ENCODE data around the gene CHPT1.
A peak's percentile ranks its signal among the peaks of the same experiment; 100 is the strongest.
"Not testable (repeated sequence)": the region's sequence is repeated elsewhere in the genome, so short reads cannot be mapped to it uniquely, and the experiment has no call there.

The CHPT1 gene

DNA sequence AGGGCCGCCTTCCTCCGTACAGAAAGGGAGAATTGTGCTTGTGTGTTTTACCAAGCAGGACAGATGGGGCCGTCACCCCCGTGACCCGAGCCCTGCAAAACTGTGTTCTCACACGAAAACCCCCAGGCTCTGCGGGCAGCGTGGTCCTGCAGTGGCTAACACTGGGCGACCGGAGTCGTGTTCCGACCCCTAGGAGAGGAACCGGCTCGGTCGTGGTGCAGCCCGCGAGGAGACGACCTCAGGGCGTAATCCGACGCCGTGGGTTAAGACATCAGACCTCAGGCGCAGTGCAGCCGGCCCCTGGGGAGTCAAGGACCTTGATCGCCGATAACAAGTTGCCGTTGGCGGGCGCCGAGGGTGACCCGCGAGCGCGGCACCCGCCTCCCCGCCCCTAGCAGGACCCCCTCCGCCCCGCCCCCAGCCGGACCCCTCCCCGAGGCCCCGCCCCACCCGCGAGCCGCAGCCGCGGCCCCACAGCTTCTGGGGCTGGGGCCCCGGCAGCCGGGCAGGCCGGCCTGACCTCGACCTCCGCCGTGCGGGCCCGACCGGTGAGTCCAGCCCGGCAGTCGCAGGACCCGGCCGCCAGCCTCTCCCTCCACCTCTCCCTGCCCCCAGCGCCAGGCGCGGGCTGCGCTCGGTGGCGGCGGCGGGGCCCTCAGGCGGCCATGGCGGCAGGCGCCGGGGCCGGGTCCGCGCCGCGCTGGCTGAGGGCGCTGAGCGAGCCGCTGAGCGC is at the start of gene CHPT1:
TSS of gene CHPT1 (plus strand) at position 444 of the 733 bp plus-strand sequence. CDS start at position 666, 222 bp downstream.
- peak; percentile 29 to 56 for DNase-seq

DNA sequence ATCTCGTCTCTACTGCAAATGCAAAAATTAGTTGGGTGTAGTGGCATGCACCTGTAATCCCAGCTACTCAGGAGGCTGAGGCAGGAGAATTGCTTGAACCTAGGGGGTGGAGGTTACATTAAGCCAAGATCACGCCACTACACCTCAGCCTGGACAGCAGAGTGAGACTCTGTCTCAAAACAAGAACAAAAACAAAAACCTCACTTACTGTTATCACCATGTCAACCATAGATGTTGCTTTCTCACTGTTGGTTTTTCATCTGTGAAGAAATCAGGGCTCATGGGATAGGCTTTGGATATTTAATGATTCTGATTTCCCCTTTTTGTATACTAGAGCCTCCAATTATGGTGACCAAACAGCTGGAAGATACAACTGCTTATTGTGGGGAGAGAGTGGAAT is 49.7 kb upstream of the CHPT1 start:
- DNase-seq = no peak

GRCh38 chr12:101648195-101648594 is 49.2 kb upstream of the CHPT1 start:
- no peak for DNase-seq

GRCh38 chr12:101650346-101651117 is 46.9 kb upstream of the CHPT1 start:
- no peak for DNase-seq

DNA sequence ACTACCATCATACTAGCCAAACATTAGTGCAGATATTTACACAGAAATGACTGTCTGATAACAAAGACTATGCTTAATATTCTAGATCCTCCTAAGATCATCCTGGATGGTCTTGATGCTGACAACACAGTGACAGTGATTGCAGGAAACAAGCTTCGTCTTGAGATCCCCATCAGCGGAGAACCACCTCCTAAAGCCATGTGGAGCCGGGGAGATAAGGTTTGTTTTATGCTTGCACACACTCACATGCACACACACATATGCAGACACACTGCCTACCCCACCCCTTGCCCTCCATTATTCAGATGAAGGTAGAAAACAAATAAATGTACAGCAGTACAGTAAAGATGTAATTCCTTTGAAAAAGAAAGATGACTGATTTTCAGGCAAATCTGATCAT is 44.4 kb upstream of the CHPT1 start:
- no peak for DNase-seq

- no peak for DNase-seq
These were observed 43.9 kb upstream of the CHPT1 start for GRCh38 chr12:101653503-101653902.

DNA sequence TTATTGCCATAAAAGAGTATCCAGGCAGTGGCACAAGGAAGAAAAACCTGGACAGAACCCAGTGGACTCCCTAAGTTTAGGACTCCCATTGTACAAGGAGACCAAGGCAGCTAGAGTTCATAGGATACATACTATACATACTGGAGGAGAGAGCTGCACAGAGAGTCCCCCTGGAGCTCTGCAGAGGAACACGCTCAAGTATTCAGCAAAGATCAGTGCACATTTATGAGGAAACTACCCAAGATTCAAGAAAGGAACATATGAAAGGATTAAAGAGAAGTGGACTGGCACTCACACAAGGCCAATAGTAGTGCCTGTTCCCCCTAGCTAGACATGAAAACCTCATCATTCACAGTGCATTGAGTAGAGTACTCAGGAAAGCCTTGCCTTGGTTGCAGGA is 43.0 kb upstream of the CHPT1 start:
- DNase-seq = no peak

GRCh38 chr12:101655393-101655792 is 42.0 kb upstream of the CHPT1 start:
- DNase-seq = no peak

DNA sequence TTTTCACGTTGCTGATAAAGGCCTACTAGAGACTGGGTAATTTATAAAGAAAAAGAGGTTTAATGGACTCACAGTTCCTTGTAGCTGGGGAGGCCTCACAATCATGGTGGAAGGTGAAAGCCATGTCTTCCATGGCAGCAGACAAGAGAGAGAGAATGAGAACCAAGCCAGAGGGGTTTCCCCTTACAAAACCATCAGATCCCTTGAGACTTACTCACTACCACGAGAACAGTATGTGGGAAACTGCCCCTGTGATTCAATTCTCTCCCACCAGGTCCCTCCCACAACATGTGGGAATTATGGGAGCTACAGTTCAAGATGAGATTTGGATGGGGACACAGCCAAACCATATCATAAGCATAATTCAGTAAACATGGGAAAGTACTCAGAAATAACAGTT is 36.8 kb upstream of the CHPT1 start:
- DNase-seq = not testable (repeated sequence)

DNA sequence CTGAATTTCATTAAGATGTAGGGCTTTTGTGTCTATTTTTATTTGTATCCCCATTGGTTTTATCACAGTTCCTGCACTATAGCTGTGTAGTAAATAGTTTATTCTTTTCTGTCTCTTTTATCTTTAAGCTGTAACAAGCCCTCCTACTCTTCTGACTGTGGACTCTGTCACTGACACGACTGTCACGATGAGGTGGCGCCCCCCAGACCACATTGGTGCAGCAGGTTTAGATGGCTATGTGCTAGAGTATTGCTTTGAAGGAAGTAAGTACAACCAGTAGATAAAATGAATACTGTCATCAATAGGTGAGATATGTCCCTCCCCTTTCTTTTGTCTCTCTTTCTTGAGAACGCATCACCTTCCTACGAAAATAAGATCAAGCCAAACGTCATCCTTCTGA is 34.1 kb upstream of the CHPT1 start:
- no peak for DNase-seq

DNA sequence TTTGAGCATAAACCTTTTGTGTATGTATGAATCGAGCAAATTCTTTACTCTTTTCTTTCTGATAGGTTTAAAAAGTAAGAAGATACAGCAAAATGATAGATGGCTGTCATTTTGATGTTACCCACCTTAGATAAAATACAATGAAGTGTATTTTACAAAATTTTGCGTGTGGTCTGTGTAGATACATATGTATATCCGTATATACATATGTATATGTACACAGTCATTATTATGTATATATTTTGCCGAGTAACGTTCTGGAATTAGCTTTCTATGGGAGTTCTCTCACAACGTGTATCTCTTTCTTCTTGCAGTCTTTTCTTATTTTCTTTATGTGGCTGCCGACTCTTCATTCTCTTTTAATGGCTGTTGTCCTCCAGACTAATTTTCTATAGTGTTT is 32.4 kb upstream of the CHPT1 start:
- no peak for DNase-seq

DNA sequence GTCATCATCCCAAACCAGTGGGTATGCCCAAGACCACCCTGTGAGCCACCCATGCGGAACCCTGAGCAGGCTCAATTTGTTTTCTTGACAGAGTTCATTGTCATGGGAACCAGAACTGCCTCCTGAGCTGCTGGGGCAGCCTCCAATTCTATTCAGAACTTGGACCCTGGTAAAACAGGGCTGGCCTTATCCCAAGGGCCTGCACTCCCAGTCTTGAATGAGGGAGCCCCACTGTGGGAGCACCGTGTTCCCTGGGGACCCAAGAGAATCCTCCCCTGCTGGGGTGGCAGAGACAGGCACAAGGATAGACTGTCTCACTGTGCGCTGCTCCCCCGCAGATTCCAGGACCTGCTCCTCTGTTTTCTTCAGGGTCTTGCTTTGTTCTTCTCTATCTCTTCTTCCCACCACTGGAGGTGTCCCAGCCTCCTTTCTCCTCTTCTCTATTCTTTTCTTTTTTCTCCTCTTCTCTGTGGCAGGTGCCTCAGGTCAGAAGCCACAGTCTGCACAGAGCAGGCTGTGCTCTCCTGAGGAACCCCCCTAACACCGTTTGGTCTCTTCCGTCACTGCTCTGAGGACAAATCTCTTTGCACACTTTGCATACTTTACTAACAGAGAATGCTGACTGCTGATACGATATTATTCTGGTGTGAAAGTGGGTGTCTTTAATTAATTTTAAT is 31.2 kb upstream of the CHPT1 start:
- no peak for DNase-seq

DNA sequence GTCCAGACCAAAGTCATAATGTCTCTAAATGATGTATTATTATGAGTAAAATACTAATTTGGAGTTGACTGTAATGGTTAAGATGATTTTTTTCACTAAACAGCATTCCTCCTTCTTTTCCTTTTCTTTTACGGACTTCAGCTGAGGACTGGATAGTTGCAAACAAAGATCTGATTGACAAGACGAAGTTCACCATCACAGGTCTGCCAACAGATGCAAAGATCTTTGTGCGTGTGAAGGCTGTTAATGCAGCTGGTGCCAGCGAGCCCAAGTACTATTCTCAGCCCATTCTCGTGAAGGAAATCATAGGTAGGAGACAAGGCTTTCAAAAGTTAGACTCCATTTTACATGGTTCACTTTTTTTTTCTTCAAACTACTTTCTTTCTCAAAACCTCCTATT is 29.8 kb upstream of the CHPT1 start:
- no peak for DNase-seq

- peak; percentile 2 to 38 for DNase-seq
These were observed 27.3 kb upstream of the CHPT1 start for GRCh38 chr12:101670007-101670671.

- peak; percentile 4 to 67 for DNase-seq
These were observed 26.2 kb upstream of the CHPT1 start for GRCh38 chr12:101671157-101671791.

DNA sequence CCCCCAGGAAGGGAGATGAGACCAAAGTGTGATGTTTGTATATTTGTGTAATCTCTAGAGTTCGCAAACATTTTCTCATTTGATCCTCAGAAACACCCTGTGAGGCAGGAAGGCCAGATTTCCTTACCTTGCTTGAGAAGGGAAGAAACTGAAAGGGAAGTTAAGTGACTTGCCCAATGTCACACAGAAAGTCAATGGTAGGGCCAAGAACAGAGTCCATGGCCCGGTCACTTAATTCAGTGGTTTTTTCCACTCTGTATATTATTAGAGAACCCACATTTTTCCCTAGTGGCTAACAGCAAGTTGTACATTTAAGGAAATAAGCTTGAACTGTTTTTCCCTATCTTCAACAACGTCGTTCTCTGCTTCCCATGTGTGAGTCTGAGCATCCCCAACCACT is 25.6 kb upstream of the CHPT1 start:
- no peak for DNase-seq

- no peak for DNase-seq
These were observed 21.9 kb upstream of the CHPT1 start for GRCh38 chr12:101675555-101675954.

DNA sequence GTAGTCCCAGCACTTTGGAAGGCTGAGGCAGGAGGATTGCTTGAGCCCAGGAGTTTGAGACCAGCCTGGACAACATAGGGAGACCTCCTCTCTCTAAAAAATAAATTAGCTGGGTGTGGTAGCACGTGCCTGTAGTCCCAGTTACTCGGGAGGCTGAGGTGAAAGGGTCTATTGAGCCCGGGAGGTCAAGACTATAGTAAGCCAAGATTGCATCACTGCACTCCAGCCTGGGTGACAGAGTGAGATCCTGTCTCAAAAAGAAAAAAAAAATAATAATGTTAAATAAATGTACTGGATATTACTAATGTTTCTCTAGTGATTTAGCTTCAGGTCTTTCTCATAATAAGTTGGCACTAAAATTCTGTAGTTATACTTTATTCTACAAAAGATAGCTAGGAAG is 20.9 kb upstream of the CHPT1 start:
- DNase-seq = not testable (repeated sequence)

DNA sequence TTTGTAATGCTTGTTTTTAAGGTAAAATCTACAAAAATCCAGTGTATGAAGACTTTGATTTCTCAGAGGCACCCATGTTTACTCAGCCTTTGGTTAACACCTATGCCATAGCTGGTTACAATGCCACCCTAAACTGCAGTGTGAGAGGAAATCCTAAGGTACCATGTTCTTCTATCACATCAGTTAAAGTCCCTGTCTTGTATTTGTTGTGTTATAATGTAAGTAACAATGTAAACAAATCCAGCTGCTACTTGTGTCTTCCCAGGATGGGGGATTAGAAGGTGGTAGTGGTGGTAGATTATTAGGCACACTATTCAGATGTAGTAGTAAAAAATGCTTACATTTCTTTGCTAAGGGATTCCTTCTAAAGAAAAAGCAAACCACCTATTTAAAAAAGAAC is 19.4 kb upstream of the CHPT1 start:
- no peak for DNase-seq

DNA sequence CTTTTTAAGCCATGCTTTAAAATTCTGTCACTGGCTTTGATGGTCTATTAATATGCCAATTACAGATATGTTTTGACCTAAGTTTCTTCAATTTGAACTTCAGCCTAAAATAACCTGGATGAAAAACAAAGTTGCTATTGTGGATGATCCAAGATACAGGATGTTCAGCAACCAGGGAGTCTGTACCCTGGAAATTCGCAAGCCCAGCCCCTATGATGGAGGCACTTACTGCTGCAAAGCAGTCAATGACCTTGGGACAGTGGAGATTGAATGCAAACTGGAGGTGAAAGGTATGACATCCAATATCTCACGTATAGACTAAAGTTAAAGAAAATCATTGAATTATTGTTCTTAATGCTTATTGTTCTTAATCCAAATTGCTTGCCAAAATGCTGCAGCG is 17.2 kb upstream of the CHPT1 start:
- DNase-seq = no peak

GRCh38 chr12:101680647-101681046 is 16.8 kb upstream of the CHPT1 start:
- no peak for DNase-seq

GRCh38 chr12:101681627-101682026 is 15.8 kb upstream of the CHPT1 start:
- DNase-seq = not testable (repeated sequence)

GRCh38 chr12:101685092-101685491 is 12.3 kb upstream of the CHPT1 start:
- DNase-seq = no peak

Data from bone marrow (tissue), 2 donors.